ENCODE measurements around the gene NSUN7.
"Not testable (repeated sequence)": the region's sequence is repeated elsewhere in the genome, so short reads cannot be mapped to it uniquely, and the experiment has no call there.

The NSUN7 gene, protein sequence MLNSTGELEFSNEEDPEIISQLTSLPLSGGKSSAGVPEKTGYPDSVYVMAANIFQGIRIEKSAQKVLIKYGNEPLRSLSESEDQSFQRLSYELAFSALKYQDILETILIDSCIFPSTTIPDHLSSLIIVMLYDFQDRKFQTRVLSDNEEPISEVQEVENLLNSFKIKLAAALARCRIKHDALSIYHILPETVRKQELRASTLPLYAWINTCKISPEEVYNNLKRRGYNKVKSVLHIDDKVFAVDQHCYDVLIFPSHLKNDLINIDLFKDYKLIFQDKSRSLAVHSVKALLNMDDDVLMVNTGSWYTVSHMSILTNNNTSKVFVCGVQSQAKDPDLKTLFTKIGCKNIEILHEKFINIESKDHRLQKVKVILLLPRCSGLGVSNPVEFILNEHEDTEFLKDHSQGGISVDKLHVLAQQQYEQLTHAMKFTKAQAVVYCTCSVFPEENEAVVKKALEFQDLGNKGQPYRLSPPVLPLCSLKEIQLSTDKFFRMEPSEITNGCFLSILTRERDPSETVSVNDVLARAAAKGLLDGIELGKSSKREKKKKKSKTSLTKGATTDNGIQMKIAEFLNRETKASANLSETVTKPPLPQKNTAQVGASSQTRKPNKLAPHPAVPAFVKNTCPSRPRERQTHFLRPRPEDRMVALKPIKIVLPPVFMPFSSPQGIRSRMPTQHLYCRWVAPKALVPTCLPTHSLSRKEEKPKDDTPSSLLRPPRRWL

DNA sequence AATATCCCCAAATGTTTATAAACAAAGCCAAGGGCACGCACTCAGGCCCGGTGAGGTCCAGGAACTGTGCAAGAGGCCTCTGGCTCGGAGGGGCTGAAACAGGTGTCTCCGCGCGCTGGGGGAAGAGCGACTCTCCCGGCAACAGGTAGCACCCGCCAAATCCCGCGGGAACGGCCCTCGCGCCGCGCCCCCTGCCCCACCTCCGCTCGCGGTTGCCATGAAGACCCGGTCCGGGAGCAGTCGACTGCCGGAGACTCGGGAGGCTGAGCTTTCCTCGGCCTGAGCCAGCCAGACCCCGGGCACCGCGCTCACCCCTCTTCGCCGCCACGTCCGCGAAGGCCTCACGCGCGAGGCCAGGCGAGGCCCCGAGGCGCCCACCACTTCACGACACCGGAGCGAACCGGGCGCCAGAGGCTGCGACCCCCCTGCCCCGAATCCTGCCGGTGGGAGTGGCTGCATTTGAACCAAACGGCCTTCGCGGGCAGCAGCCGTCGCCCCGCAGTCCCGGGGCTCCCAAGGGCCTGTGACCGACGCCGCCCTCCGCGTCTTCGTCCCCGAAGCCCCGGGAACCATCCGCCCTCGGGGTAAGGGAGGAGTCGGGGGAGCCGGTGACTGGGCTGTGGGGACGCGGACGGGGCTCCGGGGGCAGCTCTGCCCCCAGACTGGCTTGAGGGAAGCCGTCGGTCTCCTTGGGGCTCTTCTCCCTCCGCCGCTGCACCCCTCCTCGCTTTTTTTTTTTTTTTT is at the start of gene NSUN7:
NSUN7 (plus strand) TSS at position 239 of the 744 bp plus-strand sequence. CDS start 739 bp downstream, outside the sequence.
- DNase-seq (ENCODE audit: low spot score) = no peak

DNA sequence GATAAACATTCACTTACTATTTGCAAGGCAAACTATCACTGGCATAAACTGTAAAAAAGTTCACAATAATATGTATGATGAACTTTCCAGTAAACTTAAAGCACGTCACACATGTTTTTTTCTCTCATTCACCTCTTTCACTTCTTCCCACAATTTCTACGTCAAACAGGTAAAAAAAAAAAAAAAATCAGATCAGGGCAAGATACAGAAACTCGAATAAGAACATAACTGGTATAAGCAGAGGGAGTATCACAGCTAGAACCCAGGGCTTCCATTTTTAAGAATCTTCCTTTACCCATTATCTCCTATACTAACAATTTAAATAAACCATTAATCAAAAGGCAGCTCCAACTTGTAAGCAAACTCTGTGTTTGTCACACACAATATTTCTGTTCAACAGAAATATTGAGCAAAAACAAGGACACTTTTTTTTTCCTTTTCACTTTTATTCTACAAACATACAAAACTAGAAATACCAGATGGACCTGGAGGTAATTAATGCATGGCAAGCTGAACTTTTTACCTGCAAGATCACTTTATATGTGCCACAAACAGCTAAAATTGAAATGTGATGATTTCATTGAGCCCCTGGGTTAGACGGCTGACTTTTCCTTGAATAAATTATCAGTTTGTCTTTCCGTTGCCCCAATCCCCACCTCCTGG is 47.5 kb upstream of the NSUN7 start:
- no peak for DNase-seq (ENCODE audit: low spot score)

DNA sequence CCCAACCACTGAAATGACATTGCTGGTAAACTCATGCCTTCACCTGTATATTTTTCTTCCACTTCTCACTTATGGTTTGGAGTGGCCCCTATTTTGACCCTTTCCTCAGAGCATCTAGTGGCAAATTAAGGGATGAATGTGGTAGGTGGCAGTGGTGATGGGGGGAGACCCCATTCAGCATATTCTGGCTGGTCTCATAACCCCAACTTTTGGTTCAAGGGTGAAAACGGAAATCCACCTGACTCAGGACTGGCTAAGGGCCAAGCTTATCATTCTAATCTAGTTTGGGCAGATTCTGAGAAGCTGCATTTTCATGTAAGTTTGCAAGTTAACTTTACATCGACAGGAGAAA is 47.0 kb upstream of the NSUN7 start:
- no peak for DNase-seq (ENCODE audit: low spot score)

DNA sequence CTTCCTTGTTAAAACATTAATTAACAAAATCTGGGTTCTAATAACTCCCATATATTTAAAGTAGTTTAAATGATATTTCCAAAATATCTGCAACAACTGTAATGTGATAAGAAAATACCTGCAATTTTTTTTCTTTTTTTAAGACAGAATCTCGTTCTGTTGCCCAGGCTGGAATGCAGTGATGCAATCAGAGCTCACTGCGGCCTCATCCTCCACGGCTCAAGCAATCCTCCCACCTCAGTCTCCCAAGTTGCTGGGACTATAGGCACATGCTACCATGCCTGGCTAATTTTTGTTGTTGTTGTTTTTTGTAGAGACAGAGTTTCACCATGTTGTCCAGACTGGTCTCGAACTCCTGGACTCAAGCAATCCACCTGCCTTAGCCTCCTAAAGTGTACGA is 45.7 kb upstream of the NSUN7 start:
- no peak for DNase-seq (ENCODE audit: low spot score)

DNA sequence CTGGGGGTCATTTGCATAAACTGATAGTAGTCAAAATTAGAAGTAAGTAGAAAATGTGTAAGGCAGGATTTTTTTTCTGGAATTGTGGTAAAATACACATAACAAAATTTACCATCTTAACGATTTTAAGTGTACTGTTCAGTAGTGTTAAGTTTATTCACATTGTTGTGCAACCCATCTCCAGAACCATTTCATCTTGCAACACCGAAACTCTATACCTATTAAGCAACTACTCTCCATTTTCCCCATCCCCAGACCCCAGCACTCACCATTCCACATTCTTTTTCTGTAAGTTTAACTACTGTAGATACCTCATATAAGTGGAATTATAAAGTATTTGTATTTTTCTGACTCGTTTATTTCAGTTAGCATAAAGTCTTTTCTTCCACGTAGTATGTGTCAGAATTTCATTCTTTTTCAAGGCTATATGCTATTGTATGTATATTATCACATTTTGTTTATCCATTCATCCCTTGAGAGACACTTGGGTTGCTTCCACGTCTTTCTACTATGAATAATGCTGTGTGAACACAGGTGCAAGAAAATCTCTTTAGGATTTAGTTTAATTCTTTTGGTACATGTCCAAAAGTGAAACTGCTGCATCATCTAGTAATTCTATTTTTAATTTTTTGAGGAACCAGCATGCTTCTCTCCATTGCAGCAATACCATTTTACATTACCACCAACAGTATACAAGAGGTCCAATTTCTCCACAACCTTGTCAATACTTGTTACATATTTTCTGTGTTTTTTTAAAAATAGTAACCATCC is 39.1 kb upstream of the NSUN7 start:
- no peak for DNase-seq (ENCODE audit: low spot score)

DNA sequence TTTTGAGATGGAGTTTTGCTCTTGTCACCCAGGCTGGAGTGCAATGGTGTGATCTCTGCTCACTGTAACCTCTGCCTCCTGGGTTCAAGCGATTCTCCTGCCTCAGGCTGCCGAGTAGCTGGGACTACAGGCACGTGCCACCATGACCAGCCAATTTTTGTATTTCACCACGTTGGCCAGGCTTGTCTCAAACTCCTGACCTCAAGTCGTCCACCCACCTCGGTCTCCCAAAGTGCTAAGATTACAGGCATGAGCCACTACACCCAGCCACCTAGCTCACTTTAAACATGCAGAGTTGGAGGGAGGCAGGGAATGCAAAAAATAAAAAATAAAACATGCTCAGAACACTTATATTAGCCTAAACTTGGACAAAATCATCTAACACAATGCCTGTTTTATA is 36.8 kb upstream of the NSUN7 start:
- not testable (repeated sequence) for DNase-seq (ENCODE audit: low spot score)

DNA sequence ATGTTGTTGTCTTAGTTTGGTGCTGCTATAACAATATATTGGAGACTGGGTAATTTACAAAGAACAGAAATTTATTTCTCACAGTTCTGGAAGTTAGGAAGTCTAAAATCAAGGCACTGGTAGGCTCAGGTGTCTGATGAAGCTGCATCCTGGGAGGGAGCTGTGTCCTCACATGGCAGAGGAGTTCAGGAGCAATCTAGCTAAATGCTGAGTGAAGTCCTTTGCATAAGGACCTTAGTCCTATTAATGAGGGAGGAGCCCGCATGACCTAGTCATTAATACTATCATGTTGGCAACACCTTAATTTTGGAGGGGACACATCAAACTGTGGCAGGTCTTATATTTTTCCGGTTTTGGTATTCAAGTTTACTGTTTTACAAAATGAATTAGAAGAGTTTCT is 36.0 kb upstream of the NSUN7 start:
- no peak for DNase-seq (ENCODE audit: low spot score)

DNA sequence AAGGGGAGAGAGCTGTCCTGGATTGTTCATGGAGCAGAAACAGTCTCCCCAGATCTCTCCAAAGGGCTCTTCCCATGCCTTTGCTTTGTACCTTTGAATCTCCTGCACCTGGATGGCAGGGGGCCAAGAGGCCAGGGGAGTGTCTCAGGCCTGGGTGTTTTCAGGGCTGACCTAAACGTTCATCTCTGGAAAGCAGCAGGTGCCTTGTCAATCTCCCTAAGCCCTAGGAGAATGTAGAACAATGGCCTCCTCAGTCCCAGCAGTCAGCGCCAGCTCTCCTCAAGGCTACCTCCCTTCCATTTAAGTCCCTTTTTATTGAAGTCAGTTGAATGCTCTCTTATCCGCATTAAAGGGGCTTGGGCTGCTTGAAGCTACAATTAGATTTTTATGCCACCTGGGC is 31.2 kb upstream of the NSUN7 start:
- DNase-seq (ENCODE audit: low spot score) = no peak

DNA sequence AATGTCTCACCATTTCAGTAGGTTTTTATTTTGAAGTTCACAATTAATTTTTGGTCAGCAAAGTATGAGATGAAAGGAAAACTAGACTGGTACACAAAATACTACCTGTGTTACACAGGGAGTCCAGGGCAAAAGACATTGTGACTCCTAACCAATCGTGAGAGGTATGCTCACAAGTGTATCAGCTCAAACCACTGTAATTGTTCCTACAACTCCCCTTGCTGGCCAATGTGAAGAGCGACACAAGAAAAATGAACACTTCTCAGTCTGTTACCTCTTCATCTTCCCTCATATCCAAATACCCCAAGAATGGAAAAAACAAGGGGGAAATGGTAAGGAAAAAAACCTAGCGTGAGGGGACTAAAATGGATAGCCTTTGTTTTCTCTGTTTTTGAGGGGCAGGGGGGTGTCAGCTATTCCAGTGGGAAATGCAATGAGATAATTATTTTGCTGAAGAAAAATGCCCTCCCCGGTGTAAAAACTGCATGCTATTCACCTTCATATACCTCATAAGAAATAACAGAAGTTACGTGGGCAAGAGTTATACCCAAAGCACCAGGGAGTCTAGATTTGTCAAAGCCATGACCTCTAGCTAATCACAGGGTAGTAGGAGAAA is 30.6 kb upstream of the NSUN7 start:
- DNase-seq (ENCODE audit: low spot score) = peak; percentile 68

DNA sequence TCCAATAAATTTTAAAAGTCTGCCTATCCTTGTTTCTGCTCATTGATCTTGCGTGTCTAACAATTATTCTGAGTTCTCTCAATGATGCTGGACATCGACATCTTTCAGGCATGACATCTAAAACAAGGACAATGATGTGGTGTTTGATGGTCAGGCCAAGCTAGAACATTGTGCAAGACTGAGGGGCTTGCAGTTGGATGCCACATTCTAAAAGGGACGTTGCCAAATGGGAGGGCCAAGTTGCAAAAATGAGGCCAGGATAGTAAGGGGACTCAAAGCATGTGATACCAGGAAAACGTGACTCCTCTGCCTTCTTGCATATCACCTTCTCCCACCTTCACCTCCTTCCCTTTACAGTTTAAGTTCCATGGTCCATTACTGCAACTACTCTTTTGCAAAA is 29.4 kb upstream of the NSUN7 start:
- DNase-seq (ENCODE audit: low spot score) = no peak

DNA sequence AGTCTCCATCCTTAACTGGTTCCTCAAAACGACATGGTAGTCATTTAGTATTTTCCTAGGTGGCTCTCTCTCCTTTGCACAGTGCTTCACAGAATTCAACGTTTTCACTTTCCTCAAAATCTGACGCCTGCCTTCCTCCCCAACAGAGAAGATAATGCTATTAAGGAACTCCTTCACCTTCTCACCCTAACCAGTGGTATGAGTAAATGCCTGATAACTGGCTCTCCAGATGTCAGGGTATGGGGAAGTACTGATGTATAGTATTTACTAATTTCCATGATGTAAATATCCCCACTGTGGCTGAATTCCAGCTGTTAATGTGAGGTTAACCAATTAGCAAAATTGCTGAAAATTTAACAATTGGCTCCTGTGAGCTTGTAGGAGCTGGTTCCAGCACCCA is 28.8 kb upstream of the NSUN7 start:
- DNase-seq (ENCODE audit: low spot score) = peak; percentile 21

DNA sequence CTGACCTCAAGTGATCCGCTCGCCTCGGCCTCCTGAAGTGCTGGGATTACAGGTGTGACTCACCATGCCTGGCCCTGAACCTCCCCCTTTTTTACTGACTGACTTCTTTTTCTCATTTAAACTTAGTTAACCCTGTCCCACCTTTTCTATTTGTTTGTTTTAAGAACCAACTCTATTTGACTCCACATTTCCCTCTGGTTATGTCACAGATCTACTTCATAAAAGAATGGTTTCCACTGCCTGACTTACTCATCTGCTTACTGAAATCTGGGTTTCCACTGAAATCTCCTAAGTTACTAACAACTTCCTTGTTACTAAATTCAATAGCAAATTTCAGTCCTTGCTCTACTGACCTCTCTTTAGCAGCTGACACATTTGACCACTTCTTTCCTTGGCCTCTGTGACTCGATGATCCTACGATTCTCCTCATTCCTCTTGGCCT is 28.0 kb upstream of the NSUN7 start:
- no peak for DNase-seq (ENCODE audit: low spot score)

DNA sequence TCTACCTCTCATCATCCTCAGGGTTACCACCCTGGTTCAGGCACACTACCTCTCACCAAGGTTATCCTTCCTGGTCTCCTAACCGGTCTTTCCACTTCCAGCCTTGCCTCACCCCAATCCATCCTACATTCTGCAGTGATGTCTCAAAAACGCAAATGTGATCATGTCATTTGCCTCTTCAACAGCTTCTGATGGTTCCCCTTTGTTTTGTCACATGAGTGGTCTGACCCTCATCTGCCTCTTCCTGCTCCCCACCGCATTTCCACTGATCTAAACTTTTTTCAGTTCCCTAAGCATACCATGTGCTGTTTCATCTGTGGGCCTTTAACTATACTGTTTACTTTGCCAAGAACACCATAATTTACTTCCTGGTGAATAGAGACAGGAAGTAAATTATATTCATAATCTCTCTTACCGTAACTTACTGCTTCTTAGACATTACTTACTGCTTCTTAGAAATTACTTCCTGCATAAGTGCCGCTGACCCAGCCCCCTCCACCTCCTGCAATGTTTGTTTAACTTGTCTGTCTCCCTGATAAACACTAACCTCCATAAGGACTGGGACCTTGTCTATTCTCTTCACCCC is 27.1 kb upstream of the NSUN7 start:
- DNase-seq (ENCODE audit: low spot score) = peak; percentile 31

DNA sequence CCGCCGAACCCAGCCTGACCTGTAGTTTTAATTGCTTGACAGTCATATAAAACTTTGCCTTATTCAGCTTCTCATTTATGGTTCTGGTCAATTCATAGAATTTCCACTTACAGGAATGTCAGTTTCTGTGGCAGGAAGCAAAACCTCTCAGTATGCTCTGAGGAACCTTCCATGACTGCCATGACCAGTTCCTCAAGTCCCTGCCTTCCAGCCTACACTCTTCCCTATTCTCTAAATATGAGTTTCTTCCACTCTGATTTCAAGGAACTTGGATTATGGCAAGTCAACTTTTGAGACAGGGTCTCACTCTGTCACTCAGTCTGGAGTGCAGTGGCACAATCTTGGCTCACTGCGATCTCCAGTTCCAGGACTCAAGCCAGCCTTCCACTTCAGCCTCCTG is 26.0 kb upstream of the NSUN7 start:
- DNase-seq (ENCODE audit: low spot score) = no peak

DNA sequence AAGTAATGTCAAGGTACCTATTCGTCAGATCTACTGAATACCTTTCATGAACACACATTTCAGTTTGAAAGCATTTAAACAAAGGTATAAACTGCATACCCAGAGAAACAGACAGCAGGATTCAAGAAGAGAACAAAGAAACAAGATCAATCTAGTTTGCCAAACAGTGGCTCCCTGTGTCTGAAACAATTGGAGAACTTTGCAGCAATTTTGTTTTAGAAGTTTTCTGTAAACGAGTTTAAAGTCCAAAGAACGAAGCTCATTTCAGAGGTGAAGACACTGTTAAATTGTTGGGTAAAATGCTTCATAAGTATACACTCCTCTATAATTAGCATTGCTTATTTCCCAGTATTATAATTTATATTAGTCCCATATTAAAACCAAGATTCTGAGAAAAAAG is 21.4 kb upstream of the NSUN7 start:
- DNase-seq (ENCODE audit: low spot score) = no peak

DNA sequence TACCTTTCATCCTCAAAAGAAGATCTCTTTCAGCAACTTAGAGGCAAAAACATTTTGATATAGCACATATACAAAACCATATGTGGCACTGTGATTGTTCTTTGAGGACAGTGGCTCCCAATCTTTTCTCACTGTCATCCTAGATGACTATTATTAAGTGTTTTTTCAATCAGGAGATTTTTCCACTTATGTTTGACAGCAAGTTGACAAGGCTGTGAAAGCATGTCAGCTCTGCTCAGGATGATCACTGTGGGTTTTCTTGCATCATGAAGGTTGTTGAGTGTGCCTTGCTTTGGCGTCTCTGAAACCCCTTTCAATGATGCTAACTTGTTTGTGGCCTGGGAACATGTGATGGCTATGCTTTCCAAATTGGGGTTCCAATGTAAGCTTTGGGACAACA is 20.2 kb upstream of the NSUN7 start:
- no peak for DNase-seq (ENCODE audit: low spot score)

DNA sequence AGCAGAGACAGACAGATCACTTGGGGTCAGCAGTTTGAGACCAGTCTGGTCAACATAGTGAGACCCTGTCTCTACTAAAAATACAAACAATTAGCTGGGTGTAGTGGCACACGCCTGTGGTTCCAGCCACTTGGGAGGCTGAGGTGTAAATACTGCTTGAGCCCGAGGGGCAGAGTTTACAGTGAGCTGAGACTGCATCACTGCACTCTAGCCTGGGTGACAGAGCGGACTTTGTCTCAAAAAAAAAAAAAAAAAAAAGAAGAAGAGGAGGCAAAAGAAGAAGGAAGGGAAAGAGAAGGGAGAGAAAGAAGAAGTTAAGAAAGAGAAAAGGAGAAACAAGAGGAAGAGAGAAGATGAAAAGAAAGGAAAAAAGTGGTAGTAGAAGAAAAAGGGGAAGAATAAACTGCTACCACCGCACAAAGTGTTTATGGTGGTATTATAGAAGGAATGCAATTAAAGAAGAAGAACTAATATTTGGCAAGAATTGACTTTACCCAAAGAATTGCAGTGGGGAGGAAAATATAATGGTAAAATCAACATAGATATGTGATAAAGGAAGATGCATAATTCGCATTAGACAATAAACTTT is 19.6 kb upstream of the NSUN7 start:
- no peak for DNase-seq (ENCODE audit: low spot score)

DNA sequence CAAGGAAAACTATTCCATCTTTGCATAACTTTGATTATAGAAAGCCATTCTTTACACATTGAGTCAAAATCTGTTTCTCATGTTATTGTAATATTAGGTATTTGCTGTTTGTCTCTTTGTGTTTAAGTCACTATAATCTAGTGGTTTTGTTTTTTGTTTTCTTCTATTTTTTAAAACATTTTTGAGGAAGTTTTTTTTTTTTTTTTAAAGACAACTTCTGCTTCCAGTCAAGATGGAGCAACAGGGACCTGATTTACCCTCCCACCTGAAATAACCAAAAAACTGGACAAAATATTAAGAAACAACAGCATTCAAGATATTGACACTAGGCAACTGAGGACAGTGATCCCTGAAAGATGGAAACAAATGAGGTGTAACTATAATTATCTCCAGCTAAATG is 18.4 kb upstream of the NSUN7 start:
- no peak for DNase-seq (ENCODE audit: low spot score)

DNA sequence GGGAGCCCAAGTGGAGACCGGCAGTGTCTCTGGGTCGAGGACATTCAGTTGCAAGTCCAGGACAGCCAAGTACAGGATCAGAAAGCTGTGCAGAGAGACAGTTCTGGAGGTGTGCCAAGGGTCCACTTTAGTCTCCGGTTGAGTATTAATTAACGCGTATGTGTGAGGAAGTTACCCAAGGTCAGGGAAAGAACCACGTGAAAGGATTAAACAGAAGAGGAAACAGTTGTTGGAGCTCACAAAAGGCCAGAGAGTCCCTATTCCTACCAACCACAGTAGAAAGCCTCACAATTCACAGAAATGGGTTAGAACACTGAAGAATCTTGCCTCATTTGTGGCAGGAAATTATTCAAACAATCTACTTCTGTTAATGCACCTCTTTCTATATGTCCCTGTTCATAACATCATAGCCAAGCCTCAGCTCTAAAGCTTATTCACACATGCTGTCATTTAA is 17.9 kb upstream of the NSUN7 start:
- no peak for DNase-seq (ENCODE audit: low spot score)

DNA sequence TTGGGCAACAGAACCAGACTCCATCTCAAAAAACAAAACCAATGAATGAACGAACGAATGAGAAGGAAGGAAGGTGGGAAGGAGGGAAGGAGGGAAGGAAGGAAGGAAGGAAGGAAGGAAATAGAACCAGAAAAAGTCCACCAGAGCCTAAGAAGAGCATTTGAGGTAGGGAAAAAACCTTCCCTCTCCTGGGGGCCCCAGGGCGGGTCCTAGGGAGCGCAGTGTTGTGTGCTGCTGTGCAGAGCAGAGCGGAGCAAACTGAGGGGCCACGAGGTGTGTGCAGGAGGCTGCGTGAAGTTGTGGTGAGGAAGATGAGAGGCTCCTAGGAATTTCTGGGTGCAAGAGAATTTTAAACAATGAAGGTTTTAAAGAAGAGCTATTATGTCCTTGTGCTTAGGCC is 16.0 kb upstream of the NSUN7 start:
- no peak for DNase-seq (ENCODE audit: low spot score)

Data from NAMALWA (cell line).